ENCODE measurements around the gene CASR.

GRCh38 chr3:122183521-122183892, at the start of gene CASR:
- TF ChIP-seq POLR2A (IDR thresholded peaks at IDR 0.05) (no peak), CTCF (IDR thresholded peaks at IDR 0.05) (no peak), EP300 (IDR thresholded peaks at IDR 0.05) (no peak)

Measured in tibial nerve (tissue), 4 donors.